Keratinocyte (primary cell): Measurements from ENCODE around the gene OR13J1.

Source experiments
- EZH2 ChIP-seq: IDR thresholded peaks from one replicate; pipeline ENCODE4 v1.6.1; 2012; ENCODE audit warnings: inconsistent platforms, mild to moderate bottlenecking, low read length, moderate library complexity
- TF ChIP-seq, protein P1 (sequence below), 3 experiments: IDR thresholded peaks in 1 of 3; conservative IDR thresholded peaks in 1 of 3; optimal IDR thresholded peaks in 1 of 3; 2 replicates in 2 of 3; 3 replicates in 1 of 3; pipeline versions ENCODE3 to v1.5.1; 2011; ENCODE audit warnings: low read length in 3 of 3, mild to moderate bottlenecking in 3 of 3, moderate library complexity in 2 of 3, control low read depth in 1 of 3, inconsistent platforms in 1 of 3; ENCODE audit not compliant: insufficient read depth in 2 of 3; ENCODE audit errors: extremely low read depth in 1 of 3

DNA sequence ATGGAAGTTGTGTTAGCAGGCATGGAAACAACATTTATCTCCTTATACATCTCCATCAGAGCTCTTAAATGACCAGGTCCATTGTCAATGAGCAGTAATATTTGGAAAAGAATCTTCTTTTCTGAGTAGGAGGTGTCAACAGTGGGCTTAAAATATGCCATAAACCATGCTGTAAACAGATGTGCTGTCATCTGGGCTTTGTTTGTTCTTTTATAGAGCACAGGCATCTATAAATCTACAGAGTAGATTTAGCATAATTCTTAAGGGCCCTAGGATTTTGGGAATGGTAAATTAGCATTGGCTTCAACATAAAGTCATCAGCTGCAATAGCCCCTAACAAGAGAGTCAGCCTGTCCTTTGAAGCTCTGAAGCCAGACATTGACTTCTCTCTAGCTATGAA, 28.1 kb upstream of the OR13J1 start:
- TF ChIP-seq, protein P1, sequence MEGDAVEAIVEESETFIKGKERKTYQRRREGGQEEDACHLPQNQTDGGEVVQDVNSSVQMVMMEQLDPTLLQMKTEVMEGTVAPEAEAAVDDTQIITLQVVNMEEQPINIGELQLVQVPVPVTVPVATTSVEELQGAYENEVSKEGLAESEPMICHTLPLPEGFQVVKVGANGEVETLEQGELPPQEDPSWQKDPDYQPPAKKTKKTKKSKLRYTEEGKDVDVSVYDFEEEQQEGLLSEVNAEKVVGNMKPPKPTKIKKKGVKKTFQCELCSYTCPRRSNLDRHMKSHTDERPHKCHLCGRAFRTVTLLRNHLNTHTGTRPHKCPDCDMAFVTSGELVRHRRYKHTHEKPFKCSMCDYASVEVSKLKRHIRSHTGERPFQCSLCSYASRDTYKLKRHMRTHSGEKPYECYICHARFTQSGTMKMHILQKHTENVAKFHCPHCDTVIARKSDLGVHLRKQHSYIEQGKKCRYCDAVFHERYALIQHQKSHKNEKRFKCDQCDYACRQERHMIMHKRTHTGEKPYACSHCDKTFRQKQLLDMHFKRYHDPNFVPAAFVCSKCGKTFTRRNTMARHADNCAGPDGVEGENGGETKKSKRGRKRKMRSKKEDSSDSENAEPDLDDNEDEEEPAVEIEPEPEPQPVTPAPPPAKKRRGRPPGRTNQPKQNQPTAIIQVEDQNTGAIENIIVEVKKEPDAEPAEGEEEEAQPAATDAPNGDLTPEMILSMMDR (optimal IDR thresholded peaks at IDR 0.05 in 1 of 3, IDR thresholded peaks at IDR 0.05 in 1 of 3, conservative IDR thresholded peaks at IDR 0.05 in 1 of 3; ENCODE audit: extremely low read depth in 1 of 3, insufficient read depth in 2 of 3, low read length in 3 of 3): no peak
- no peak for TF ChIP-seq EZH2
